Nephron progenitor cell (in vitro differentiated cells): ENCODE measurements around the gene CPVL.

Source experiments
- DNase-seq: peaks from one replicate; pipeline ENCODE4 v3.0.0; 2021
- H3K27ac Mint-ChIP-seq: 2 replicates; pipeline ENCODE4 v1.8.0; 2021; ENCODE audit warnings: mild to moderate bottlenecking, moderate library complexity, mixed read lengths
- H3K27me3 Mint-ChIP-seq: 2 replicates; pipeline ENCODE4 v1.8.0; 2021; ENCODE audit warnings: mild to moderate bottlenecking, low read depth, mixed read lengths; ENCODE audit not compliant: poor library complexity
- H3K36me3 Mint-ChIP-seq: 2 replicates; pipeline ENCODE4 v1.8.0; 2021; ENCODE audit warnings: low read depth, mixed read lengths
- H3K4me1 Mint-ChIP-seq: 2 replicates; pipeline ENCODE4 v1.8.0; 2021; ENCODE audit warnings: mixed read lengths
- H3K4me3 Mint-ChIP-seq: 2 replicates; pipeline ENCODE4 v1.8.0; 2021; ENCODE audit warnings: mild to moderate bottlenecking, moderate library complexity, mixed read lengths
- H3K9me3 Mint-ChIP-seq: 2 replicates; pipeline ENCODE4 v1.8.0; 2021; ENCODE audit warnings: mild to moderate bottlenecking, moderate library complexity, mixed read lengths
- CTCF ChIP-seq: fragments of 200-600 bp; sonication (generic); IDR thresholded peaks from 2 replicates; pipeline ENCODE4 v1.5.0; 2021; ENCODE audit warnings: antibody characterized with exemption

The CPVL gene

GRCh38 chr7:29177963-29178600 lies 31.7 kb upstream of the CPVL start:
- H3K9me3 Mint-ChIP-seq: peaks cover 8% of the 10 kb centered on the region

GRCh38 chr7:29173458-29173857 lies 27.1 kb upstream of the CPVL start:
- Mint-ChIP-seq H3K36me3 (peaks cover 10% of the 10 kb centered on the region), H3K4me1 (peaks cover 7% of the 10 kb centered on the region), H3K27me3 (no peaks in the 10 kb centered on the region), H3K4me3 (no peak overlapping the region), H3K27ac (no peak overlapping the region), H3K9me3 (peaks cover 12% of the 10 kb centered on the region)
- DNase-seq: no peak
- TF ChIP-seq CTCF: no peak

More at GRCh38 chr7:29177963-29178600, 31.7 kb upstream of the CPVL start:
- DNase-seq: no peak
- no peaks in the 10 kb centered on the region for H3K4me1 Mint-ChIP-seq
- H3K36me3 Mint-ChIP-seq: peaks cover 8% of the 10 kb centered on the region
- H3K27ac Mint-ChIP-seq: peak overlapping the region; percentile 12
- no peak for TF ChIP-seq CTCF
- H3K4me3 Mint-ChIP-seq: no peak overlapping the region
- no peaks in the 10 kb centered on the region for H3K27me3 Mint-ChIP-seq

- Mint-ChIP-seq H3K36me3 (peaks cover 19% of the 10 kb centered on the region), H3K9me3 (peaks cover 22% of the 10 kb centered on the region), H3K4me1 (peaks cover 11% of the 10 kb centered on the region), H3K4me3 (no peak overlapping the region), H3K27me3 (no peaks in the 10 kb centered on the region), H3K27ac (no peak overlapping the region)
- DNase-seq: no peak
- TF ChIP-seq CTCF: no peak
Measured at GRCh38 chr7:29170781-29171180, 24.4 kb upstream of the CPVL start.

- Mint-ChIP-seq H3K9me3 (peaks cover 25% of the 10 kb centered on the region), H3K27ac (no peak overlapping the region), H3K36me3 (peaks cover 26% of the 10 kb centered on the region), H3K27me3 (no peaks in the 10 kb centered on the region), H3K4me1 (peaks cover 11% of the 10 kb centered on the region), H3K4me3 (no peak overlapping the region)
- TF ChIP-seq CTCF: no peak
- no peak for DNase-seq
Measured at GRCh38 chr7:29167721-29168120, 21.4 kb upstream of the CPVL start.

DNA sequence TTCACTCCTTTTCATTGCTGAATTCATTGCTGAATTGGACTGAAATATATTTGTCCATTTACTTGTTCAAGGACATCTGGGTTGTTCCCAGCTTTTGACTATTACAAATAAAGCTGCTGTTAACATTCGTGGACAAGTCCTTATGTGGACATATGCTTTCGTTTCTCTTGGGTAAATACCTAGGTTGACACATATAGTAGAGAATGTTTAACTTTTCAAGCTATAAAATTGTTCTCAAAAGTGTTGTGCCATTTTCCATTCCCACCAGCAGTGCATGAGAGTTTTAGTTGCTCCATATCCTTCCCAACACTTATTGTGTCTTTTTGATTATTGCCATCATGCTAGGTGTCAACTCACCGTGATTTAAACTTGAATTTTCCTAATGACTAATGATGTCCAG lies 17.5 kb upstream of the CPVL start:
- H3K9me3 Mint-ChIP-seq: peaks cover 21% of the 10 kb centered on the region
- TF ChIP-seq CTCF: no peak
- no peak overlapping the region for H3K4me3 Mint-ChIP-seq
- H3K27ac Mint-ChIP-seq: no peak overlapping the region
- H3K4me1 Mint-ChIP-seq: peaks cover 5% of the 10 kb centered on the region
- no peaks in the 10 kb centered on the region for H3K27me3 Mint-ChIP-seq
- H3K36me3 Mint-ChIP-seq: peaks cover 38% of the 10 kb centered on the region
- no peak for DNase-seq

GRCh38 chr7:29162577-29162976 lies 16.2 kb upstream of the CPVL start:
- Mint-ChIP-seq H3K4me1 (peaks cover 2% of the 10 kb centered on the region), H3K27me3 (no peaks in the 10 kb centered on the region), H3K4me3 (no peak overlapping the region), H3K36me3 (peaks cover 38% of the 10 kb centered on the region), H3K9me3 (peaks cover 21% of the 10 kb centered on the region), H3K27ac (no peak overlapping the region)
- TF ChIP-seq CTCF: no peak
- DNase-seq: no peak
